ENCODE data around the gene NCMAP.

- TF ChIP-seq, protein P1, sequence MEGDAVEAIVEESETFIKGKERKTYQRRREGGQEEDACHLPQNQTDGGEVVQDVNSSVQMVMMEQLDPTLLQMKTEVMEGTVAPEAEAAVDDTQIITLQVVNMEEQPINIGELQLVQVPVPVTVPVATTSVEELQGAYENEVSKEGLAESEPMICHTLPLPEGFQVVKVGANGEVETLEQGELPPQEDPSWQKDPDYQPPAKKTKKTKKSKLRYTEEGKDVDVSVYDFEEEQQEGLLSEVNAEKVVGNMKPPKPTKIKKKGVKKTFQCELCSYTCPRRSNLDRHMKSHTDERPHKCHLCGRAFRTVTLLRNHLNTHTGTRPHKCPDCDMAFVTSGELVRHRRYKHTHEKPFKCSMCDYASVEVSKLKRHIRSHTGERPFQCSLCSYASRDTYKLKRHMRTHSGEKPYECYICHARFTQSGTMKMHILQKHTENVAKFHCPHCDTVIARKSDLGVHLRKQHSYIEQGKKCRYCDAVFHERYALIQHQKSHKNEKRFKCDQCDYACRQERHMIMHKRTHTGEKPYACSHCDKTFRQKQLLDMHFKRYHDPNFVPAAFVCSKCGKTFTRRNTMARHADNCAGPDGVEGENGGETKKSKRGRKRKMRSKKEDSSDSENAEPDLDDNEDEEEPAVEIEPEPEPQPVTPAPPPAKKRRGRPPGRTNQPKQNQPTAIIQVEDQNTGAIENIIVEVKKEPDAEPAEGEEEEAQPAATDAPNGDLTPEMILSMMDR (conservative IDR thresholded peaks at IDR 0.05; ENCODE audit: low read depth, low read length): no peak
- TF ChIP-seq EZH2 (IDR thresholded peaks at IDR 0.05; ENCODE audit: borderline replicate concordance, low read depth, low read length, poor library complexity, severe bottlenecking): no peak
Observed at GRCh38 chr1:24544239-24544638, 11.6 kb upstream of the NCMAP start.
